BLaER1 treated with 17β-estradiol and CSF1 and Interleukin-3, amounts not matched to agents 10 nM and 100 nM (cell line): ENCODE measurements around the gene ATP6V1G1.

Source experiments
- H3K27ac ChIP-seq, 11 experiments: shearing (Covaris generic); formaldehyde crosslinking; 2 replicates each; pipeline ENCODE4 v1.8.1; 2022
- H3K27me3 ChIP-seq, 11 experiments: shearing (Covaris generic); formaldehyde crosslinking; 2 replicates each; pipeline ENCODE4 v1.8.1; 2022
- H3K36me3 ChIP-seq, 11 experiments: shearing (Covaris generic); formaldehyde crosslinking; 2 replicates each; pipeline ENCODE4 v1.8.1; 2022
- H3K4me1 ChIP-seq, 10 experiments: shearing (Covaris generic); formaldehyde crosslinking; 2 replicates each; pipeline ENCODE4 v1.8.1; 2022
- H3K4me2 ChIP-seq, 11 experiments: shearing (Covaris generic); formaldehyde crosslinking; 2 replicates each; pipeline ENCODE4 v1.8.1; 2022
- H3K4me3 ChIP-seq, 10 experiments: shearing (Covaris generic); formaldehyde crosslinking; 2 replicates each; pipeline ENCODE4 v1.8.1; 2022
- H3K9ac ChIP-seq, 11 experiments: shearing (Covaris generic); formaldehyde crosslinking; 2 replicates each; pipeline ENCODE4 v1.8.1; 2022
- H3K9me3 ChIP-seq, 11 experiments: shearing (Covaris generic); formaldehyde crosslinking; replicated peaks in 1 of 11; 2 replicates each; pipeline ENCODE4 v1.8.1; 2022
- H4K20me1 ChIP-seq, 11 experiments: shearing (Covaris generic); formaldehyde crosslinking; 2 replicates each; pipeline ENCODE4 v1.8.1; 2022
- Cebpa-rat ChIP-seq, 11 experiments: shearing (Covaris generic); IDR thresholded peaks; 2 replicates each; pipeline ENCODE4 v1.8.1; 2022

ATP6V1G1 gene

GRCh38 chr9:114624677-114625076 lies 37.1 kb downstream of the ATP6V1G1 start:
- Histone ChIP-seq H3K9ac (peak overlapping the region in 1 of 11 experiments; percentile 50; a peak in 1 of 22 replicates), H3K27me3 (no peaks in the 10 kb centered on the region), H3K27ac (no peak overlapping the region), H3K36me3 (peaks cover 84 to 100% (median 96%) of the 10 kb centered on the region in 11 experiments), H3K4me2 (peak overlapping the region in 2 of 11 experiments; percentile 21 to 34; a peak in 3 of 22 replicates), H3K4me1 (peaks cover 2 to 22% (median 7%) of the 10 kb centered on the region in 10 experiments; a peak in 19 of 20 replicates), H4K20me1 (peaks cover 0 to 87% (median 16%) of the 10 kb centered on the region in 11 experiments; a peak in 14 of 22 replicates), H3K9me3 (no peaks in the 10 kb centered on the region), H3K4me3 (no peak overlapping the region)
- no peak for TF ChIP-seq Cebpa-rat (IDR thresholded peaks at IDR 0.05)

GRCh38 chr9:114626415-114627020 lies 38.9 kb downstream of the ATP6V1G1 start:
- Histone ChIP-seq H3K36me3 (peaks cover 88 to 100% (median 99%) of the 10 kb centered on the region in 11 experiments), H3K27ac (no peak overlapping the region)
- TF ChIP-seq Cebpa-rat (IDR thresholded peaks at IDR 0.05): no peak

GRCh38 chr9:114627553-114627952 lies 40.0 kb downstream of the ATP6V1G1 start:
- no peak overlapping the region for H3K9ac ChIP-seq
- no peaks in the 10 kb centered on the region for H3K9me3 ChIP-seq
- H3K27ac ChIP-seq: no peak overlapping the region
- peaks cover 88 to 100% (median 99%) of the 10 kb centered on the region in 11 experiments for H3K36me3 ChIP-seq
- no peaks in the 10 kb centered on the region for H3K27me3 ChIP-seq
- H3K4me1 ChIP-seq: peaks cover 0 to 16% (median 0%) of the 10 kb centered on the region in 10 experiments; a peak in 7 of 20 replicates
- no peak overlapping the region for H3K4me2 ChIP-seq
- H3K4me3 ChIP-seq: no peak overlapping the region
- TF ChIP-seq Cebpa-rat (IDR thresholded peaks at IDR 0.05): no peak
- H4K20me1 ChIP-seq: peaks cover 0 to 86% (median 16%) of the 10 kb centered on the region in 11 experiments; a peak in 15 of 22 replicates

More at GRCh38 chr9:114626415-114627020, 38.9 kb downstream of the ATP6V1G1 start:
- Histone ChIP-seq H3K27me3 (no peaks in the 10 kb centered on the region), H3K4me3 (no peak overlapping the region), H4K20me1 (peaks cover 0 to 92% (median 16%) of the 10 kb centered on the region in 11 experiments; a peak in 15 of 22 replicates), H3K9me3 (no peaks in the 10 kb centered on the region), H3K9ac (0 out of 22 replicates have a peak overlapping the region, but pooled peaks of 1 of the 11 experiments have one; percentile 8), H3K4me1 (peaks cover 0 to 16% (median 0%) of the 10 kb centered on the region in 10 experiments; a peak in 7 of 20 replicates), H3K4me2 (no peak overlapping the region)

DNA sequence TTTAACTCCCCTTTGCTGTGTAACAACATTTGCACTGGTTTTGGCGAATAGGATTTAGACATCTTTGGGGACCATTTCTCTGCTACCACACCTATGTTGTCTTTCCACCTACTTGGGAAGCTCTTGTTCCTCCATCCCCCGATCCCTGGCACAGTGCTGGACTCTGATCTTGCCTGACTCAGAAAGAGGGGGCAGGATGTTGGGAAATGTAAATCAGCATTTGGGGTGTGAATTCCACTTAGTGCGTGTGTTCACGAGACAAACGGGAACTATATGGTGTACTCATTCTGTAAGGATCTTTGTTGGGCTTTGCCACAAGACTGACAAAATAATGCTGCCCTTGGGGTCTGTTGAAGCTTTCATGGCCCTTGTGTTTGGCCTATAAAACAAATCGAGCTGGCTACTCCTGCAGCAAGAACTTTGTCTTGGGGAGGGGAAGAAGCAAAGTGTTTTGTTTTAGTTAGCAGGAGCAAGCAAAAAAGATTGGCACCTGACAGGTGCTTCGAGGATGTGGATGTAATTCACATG lies 42.1 kb downstream of the ATP6V1G1 start:
- Histone ChIP-seq H3K4me1 (peaks cover 0 to 16% (median 0%) of the 10 kb centered on the region in 10 experiments; a peak in 7 of 20 replicates), H3K4me3 (no peak overlapping the region), H4K20me1 (peaks cover 0 to 68% (median 8%) of the 10 kb centered on the region in 11 experiments; a peak in 15 of 22 replicates), H3K9ac (no peak overlapping the region), H3K36me3 (peaks cover 89 to 100% (median 99%) of the 10 kb centered on the region in 11 experiments), H3K9me3 (no peaks in the 10 kb centered on the region), H3K4me2 (no peak overlapping the region), H3K27me3 (no peaks in the 10 kb centered on the region), H3K27ac (no peak overlapping the region)
- TF ChIP-seq Cebpa-rat (IDR thresholded peaks at IDR 0.05): no peak

- no peak for TF ChIP-seq Cebpa-rat (IDR thresholded peaks at IDR 0.05)
- Histone ChIP-seq H3K27me3 (no peaks in the 10 kb centered on the region), H3K4me1 (0 out of 20 replicates have a peak, but pooled peaks cover 0 to 6% (median 0%) of the 10 kb centered on the region in 10 experiments), H3K4me3 (no peak overlapping the region), H3K4me2 (no peak overlapping the region), H3K9me3 (no peaks in the 10 kb centered on the region), H3K27ac (no peak overlapping the region), H3K9ac (no peak overlapping the region), H3K36me3 (peaks cover 98 to 100% (median 99%) of the 10 kb centered on the region in 11 experiments), H4K20me1 (peaks cover 0 to 63% (median 8%) of the 10 kb centered on the region in 11 experiments; a peak in 15 of 22 replicates)
Observed at GRCh38 chr9:114631166-114631565, 43.6 kb downstream of the ATP6V1G1 start.

DNA sequence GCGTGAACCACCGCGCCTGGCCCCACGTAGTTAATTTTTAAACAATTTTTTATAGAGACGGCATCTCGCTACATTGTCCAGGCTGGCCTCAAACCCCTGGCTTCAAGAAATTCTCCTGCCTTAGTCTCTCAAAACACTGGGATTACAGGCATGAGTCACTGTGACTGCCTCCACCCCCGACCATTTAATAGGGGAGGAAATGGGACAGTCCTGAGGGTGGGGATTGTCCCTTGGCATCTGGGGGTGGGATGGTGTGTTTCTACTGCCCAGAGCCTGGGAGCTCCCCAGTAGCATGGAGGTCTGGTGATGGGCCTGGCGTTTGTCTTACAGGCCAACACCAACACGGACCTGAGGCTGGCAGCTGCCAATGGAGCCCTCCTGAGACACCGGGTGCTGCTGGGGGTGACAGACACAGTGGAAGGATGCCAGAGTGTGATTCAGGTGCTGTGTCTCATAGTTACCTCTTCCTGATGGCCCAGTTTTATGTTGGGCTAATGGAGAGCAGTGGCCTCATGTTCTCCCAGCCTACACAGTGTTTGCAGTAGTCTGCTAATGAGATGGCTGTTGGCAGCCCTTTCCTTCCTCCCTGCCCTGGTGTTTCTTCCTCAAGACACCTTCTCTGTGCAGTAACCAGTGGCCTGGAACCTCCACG lies 46.0 kb downstream of the ATP6V1G1 start:
- Histone ChIP-seq H3K4me3 (no peak overlapping the region), H3K36me3 (peaks cover 97 to 100% (median 99%) of the 10 kb centered on the region in 11 experiments), H3K4me2 (no peak overlapping the region), H4K20me1 (peaks cover 0 to 42% (median 5%) of the 10 kb centered on the region in 11 experiments; a peak in 11 of 22 replicates), H3K27ac (no peak overlapping the region), H3K9me3 (no peaks in the 10 kb centered on the region), H3K27me3 (no peaks in the 10 kb centered on the region), H3K9ac (no peak overlapping the region), H3K4me1 (0 out of 20 replicates have a peak, but pooled peaks cover 0 to 6% (median 0%) of the 10 kb centered on the region in 10 experiments)
- no peak for TF ChIP-seq Cebpa-rat (IDR thresholded peaks at IDR 0.05)

DNA sequence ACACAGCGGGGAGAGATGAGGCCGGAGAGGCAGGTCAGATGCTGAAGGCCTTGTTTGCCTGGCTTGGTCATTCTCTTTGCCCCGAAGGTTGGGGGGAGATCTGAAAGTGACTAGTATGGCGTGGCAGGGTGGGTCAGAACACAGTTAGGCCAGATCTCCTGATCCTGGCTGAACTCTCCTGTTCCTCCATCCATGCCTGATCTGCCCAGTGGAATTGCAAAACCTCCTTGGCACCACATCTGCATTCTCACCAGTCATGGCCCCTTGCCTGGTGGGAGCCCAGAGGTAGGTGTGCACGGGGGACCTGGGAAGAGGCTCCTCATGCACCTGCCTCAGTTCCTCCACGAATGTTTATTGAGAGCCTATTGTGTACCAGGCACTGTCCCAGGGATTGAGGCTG lies 46.8 kb downstream of the ATP6V1G1 start:
- H3K9me3 ChIP-seq: no peaks in the 10 kb centered on the region
- H3K36me3 ChIP-seq: peaks cover 97 to 100% (median 99%) of the 10 kb centered on the region in 11 experiments
- H3K27ac ChIP-seq: no peak overlapping the region
- H3K4me3 ChIP-seq: no peak overlapping the region
- no peaks in the 10 kb centered on the region for H3K27me3 ChIP-seq
- no peak overlapping the region for H3K4me2 ChIP-seq
- TF ChIP-seq Cebpa-rat (IDR thresholded peaks at IDR 0.05): no peak
- H3K4me1 ChIP-seq: 0 out of 20 replicates have a peak, but pooled peaks cover 0 to 4% (median 0%) of the 10 kb centered on the region in 10 experiments
- peaks cover 0 to 33% (median 5%) of the 10 kb centered on the region in 11 experiments; a peak in 8 of 22 replicates for H4K20me1 ChIP-seq
- H3K9ac ChIP-seq: no peak overlapping the region

GRCh38 chr9:114638404-114638803 lies 50.8 kb downstream of the ATP6V1G1 start:
- Histone ChIP-seq H3K9me3 (no peaks in the 10 kb centered on the region), H3K4me1 (peaks cover 0 to 20% (median 15%) of the 10 kb centered on the region in 10 experiments; a peak in 15 of 20 replicates), H4K20me1 (peaks cover 0 to 12% (median 0%) of the 10 kb centered on the region in 11 experiments; a peak in 5 of 22 replicates), H3K4me3 (no peak overlapping the region), H3K4me2 (no peak overlapping the region), H3K36me3 (peaks cover 84 to 98% (median 94%) of the 10 kb centered on the region in 11 experiments), H3K27me3 (no peaks in the 10 kb centered on the region), H3K27ac (no peak overlapping the region), H3K9ac (no peak overlapping the region)
- TF ChIP-seq Cebpa-rat (IDR thresholded peaks at IDR 0.05): no peak
